ENCODE results near the gene TUBD1.

GRCh38 chr17:59832883-59833379 is 59.8 kb downstream of the TUBD1 start:
- TF ChIP-seq CTCF (conservative IDR thresholded peaks at IDR 0.05), result no peak
- no peak for TF ChIP-seq ZFX (IDR thresholded peaks at IDR 0.05)

Data from C4-2B (cell line).